Common myeloid progenitor, CD34-positive (primary cell): ENCODE results near the gene FBXW5.

Experiments
- CTCF ChIA-PET: fragments of 350-600 bp; sonication (Branson Sonifier 250); formaldehyde crosslinking; loops from one replicate; lab custom pipeline; 2021; ENCODE audit warnings: antibody characterized with exemption; lab: Charles Lee
- POLR2A ChIA-PET: fragments of 350-600 bp; sonication (Branson Sonifier 250); formaldehyde crosslinking; loops from one replicate; lab custom pipeline; 2021; ENCODE audit warnings: antibody characterized with exemption; lab: Charles Lee
- DNase-seq, 3 donors: peaks; one replicate each; pipeline versions ENCODE4 v3.0.0 to v3.0.0-alpha.2; 2013
- H3K27ac ChIP-seq, 2 experiments: 1 replicate in 1 of 2; 2 replicates in 1 of 2; pipeline ENCODE4 v1.7.0; 2013; ENCODE audit warnings: inconsistent platforms in 2 of 2, low read length in 2 of 2, mild to moderate bottlenecking in 2 of 2, low read depth in 1 of 2, moderate library complexity in 1 of 2; ENCODE audit not compliant: severe bottlenecking in 2 of 2, insufficient read depth in 1 of 2, poor library complexity in 1 of 2
- H3K27me3 ChIP-seq, 5 experiments: replicated peaks in 2 of 5; 1 replicate in 3 of 5; 2 replicates in 2 of 5; pipeline versions ENCODE4 v1.6.1 to v1.7.0; 2013; ENCODE audit warnings: low read length in 4 of 5, mild to moderate bottlenecking in 2 of 5, moderate library complexity in 2 of 5, inconsistent platforms in 1 of 5; ENCODE audit not compliant: insufficient read depth in 5 of 5, control insufficient read depth in 4 of 5
- H3K36me3 ChIP-seq, 4 experiments: 1 replicate in 2 of 4; 2 replicates in 2 of 4; pipeline versions ENCODE4 v1.6.1 to v1.7.0; 2013; ENCODE audit warnings: low read length in 3 of 4, control low read depth in 1 of 4, mild to moderate bottlenecking in 1 of 4; ENCODE audit not compliant: control insufficient read depth in 4 of 4, insufficient read depth in 4 of 4
- H3K4me1 ChIP-seq, 4 experiments: 1 replicate in 3 of 4; 2 replicates in 1 of 4; pipeline versions ENCODE4 v1.6.1 to v1.7.1; 2013; ENCODE audit warnings: low read length in 3 of 4, mild to moderate bottlenecking in 3 of 4, control low read depth in 1 of 4, inconsistent platforms in 1 of 4, moderate library complexity in 1 of 4; ENCODE audit not compliant: control insufficient read depth in 4 of 4, insufficient read depth in 4 of 4; ENCODE audit errors: control extremely low read depth in 1 of 4
- H3K4me3 ChIP-seq, 7 experiments: 1 replicate in 4 of 7; 2 replicates in 3 of 7; pipeline versions ENCODE4 v1.5.1 to v1.7.0; 2013; ENCODE audit warnings: mild to moderate bottlenecking in 7 of 7, low read length in 6 of 7, moderate library complexity in 6 of 7, inconsistent platforms in 2 of 7, low read depth in 2 of 7, control low read depth in 1 of 7; ENCODE audit not compliant: insufficient read depth in 4 of 7, control insufficient read depth in 1 of 7; ENCODE audit errors: extremely low read depth in 1 of 7
- H3K9me3 ChIP-seq, 5 experiments: 1 replicate in 4 of 5; 2 replicates in 1 of 5; pipeline versions ENCODE4 v1.6.1 to v1.7.1; 2013; ENCODE audit warnings: low read length in 4 of 5, mild to moderate bottlenecking in 2 of 5, inconsistent platforms in 1 of 5, low read depth in 1 of 5, moderate library complexity in 1 of 5; ENCODE audit not compliant: control insufficient read depth in 4 of 5, insufficient read depth in 2 of 5; ENCODE audit errors: control extremely low read depth in 1 of 5
- WGBS: methylation state at CpG from one replicate; pipeline ENCODE4 v1.1.5; 2013; ENCODE audit not compliant: insufficient coverage; 5-methylcytosine and 5-hydroxymethylcytosine counted together

The FBXW5 gene

DNA sequence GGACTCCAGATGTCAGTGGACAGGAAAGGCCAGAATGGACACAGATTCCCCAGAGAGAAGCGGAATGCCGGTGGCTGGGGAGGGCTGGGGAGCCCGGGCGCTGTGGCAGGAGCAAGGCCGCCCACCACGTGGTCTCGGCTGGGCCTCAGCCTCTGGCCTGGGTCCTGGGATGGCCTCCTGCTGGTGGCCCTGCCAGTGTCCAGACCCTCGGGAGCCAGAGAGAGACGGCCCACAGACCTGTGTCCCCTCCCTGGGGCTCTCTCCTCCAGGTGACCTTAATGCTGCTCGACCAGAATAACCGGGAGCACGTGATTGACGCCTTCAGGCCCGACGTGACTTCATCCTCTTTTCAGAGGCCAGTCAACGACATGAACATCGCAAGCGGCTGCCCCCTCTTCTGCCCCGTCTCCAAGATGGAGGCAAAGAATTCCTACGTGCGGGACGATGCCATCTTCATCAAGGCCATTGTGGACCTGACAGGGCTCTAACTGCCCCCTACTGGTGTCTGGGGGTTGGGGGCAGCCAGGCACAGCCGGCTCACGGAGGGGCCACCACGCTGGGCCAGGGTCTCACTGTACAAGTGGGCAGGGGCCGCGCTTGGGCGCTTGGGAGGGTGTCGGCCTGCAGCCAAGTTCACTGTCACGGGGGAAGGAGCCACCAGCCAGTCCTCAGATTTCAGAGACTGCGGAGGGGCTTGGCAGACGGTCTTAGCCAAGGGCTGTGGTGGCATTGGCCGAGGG is 19.0 kb downstream of the FBXW5 start:
- POLR2A ChIA-PET, result no interaction called here
- no peaks in the 10 kb centered on the region for H3K4me1 ChIP-seq
- no peaks in the 10 kb centered on the region for H3K27me3 ChIP-seq
- H3K27ac ChIP-seq, result no peak overlapping the region
- no peak overlapping the region for H3K4me3 ChIP-seq
- H3K36me3 ChIP-seq, result peaks cover 9 to 69% (median 47%) of the 10 kb centered on the region in 4 experiments
- 95% methylated on average over 33 of the region's 33 CpGs for WGBS
- CTCF ChIA-PET, result interaction anchor here (1.5 kb wide), 1 partner anchor 27 kb away, joined by 3 read pairs; no protein-coding TSS in a partner anchor
- H3K9me3 ChIP-seq, result no peaks in the 10 kb centered on the region
- no peak for DNase-seq

DNA sequence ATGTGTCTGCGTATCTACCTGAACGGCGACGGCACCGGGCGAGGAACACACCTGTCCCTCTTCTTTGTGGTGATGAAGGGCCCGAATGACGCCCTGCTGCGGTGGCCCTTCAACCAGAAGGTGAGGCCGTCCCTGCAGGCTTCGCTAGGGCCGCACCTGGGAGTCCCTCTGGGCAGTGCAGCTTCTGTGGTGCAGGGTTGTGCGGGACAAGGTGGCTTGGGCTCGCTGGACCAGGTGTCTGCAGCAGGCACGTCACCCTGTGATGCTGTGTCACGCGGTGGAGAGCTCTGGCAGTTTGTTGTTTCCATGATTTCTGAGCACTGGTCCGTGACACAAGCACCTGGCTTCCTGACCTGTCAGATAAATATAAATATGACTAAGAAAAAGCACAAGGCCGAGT is 20.7 kb downstream of the FBXW5 start:
- Histone ChIP-seq H3K4me3 (no peak overlapping the region), H3K27me3 (no peaks in the 10 kb centered on the region), H3K4me1 (no peaks in the 10 kb centered on the region), H3K9me3 (no peaks in the 10 kb centered on the region), H3K36me3 (peaks cover 9 to 78% (median 54%) of the 10 kb centered on the region in 4 experiments), H3K27ac (no peak overlapping the region)
- no peak for DNase-seq
- 96% methylated on average over 16 of the region's 19 CpGs for WGBS
- ChIA-PET CTCF (interaction anchor here (1.6 kb wide), 1 partner anchor 14 kb away, joined by 5 read pairs; no protein-coding TSS in a partner anchor), POLR2A (no interaction called here)

DNA sequence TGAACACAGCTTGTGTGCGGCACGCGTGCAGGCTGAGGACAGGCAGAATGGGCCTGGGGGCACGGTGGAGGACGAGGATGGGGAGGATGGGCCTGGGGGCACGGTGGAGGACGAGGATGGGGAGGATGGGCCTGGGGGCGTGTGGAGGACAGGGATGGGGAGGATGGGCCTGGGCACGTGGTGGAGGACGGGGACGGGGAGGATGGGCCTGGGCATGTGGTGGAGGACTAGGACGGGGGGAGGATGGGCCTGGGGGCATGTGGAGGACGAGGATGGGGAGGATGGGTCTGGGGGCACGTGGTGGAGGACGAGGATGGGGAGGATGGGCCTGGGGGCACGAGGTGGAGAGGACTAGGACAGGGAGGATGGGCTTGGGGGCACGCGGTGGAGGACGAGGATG is 22.0 kb downstream of the FBXW5 start:
- Histone ChIP-seq H3K27me3 (no peaks in the 10 kb centered on the region), H3K4me1 (no peaks in the 10 kb centered on the region), H3K4me3 (no peak overlapping the region), H3K36me3 (peaks cover 7 to 74% (median 49%) of the 10 kb centered on the region in 4 experiments), H3K27ac (no peak overlapping the region), H3K9me3 (no peaks in the 10 kb centered on the region)
- no peak for DNase-seq
- CTCF ChIA-PET, result no interaction called here
- WGBS, result 98% methylated on average over 11 of the region's 19 CpGs
- POLR2A ChIA-PET, result no interaction called here

DNA sequence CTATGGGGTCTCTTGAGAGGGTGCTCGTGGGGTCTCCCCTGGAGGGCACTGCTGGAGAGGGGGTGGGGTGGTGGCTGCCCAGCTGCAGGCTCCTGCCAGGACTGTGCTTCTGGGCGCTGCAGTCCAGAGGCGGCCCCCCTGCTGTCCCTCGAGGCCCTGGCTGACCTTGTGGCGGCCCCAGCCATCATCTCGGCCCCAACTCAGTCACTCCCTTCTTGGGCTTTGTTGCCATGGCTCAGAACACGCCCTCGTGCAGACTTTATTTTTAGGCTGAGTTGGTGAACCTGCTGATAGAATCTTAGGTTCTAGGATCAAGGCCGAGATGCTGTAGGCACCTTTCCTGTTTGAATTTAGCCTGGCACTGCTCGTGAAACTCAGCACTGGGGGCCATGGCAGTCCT is 22.8 kb downstream of the FBXW5 start:
- CTCF ChIA-PET, result no interaction called here
- Histone ChIP-seq H3K36me3 (peaks cover 8 to 74% (median 49%) of the 10 kb centered on the region in 4 experiments), H3K9me3 (no peaks in the 10 kb centered on the region), H3K4me1 (no peaks in the 10 kb centered on the region), H3K27ac (no peak overlapping the region), H3K4me3 (no peak overlapping the region), H3K27me3 (no peaks in the 10 kb centered on the region)
- DNase-seq, result no peak
- WGBS, result 94% methylated on average over 9 of the region's 10 CpGs
- POLR2A ChIA-PET, result no interaction called here

DNA sequence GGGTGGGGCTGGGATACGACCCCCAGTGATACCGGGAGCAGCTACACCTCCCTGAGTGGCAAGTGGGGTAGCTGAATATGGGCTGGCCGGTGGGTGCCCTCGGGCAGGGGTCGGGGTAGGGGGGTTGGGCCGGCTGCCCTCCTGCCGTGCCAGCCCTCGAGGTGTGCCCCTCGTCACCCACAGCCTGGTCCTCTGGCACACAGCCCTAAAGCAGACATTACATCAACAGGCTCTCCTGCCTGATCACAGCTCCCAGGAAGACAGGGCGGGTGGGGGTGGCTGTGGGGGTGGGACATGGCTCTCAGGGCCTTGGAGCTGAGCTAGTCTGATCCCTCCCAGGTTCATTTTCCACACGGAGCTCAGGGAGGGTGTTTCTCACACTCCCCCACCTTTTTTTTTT is 23.2 kb downstream of the FBXW5 start:
- no peaks in the 10 kb centered on the region for H3K4me1 ChIP-seq
- 89% methylated on average over 3 of the region's 11 CpGs for WGBS
- POLR2A ChIA-PET, result interaction anchor here (0.6 kb wide), 1 partner anchor 17 kb away, joined by 3 read pairs; no protein-coding TSS in a partner anchor
- no peak for DNase-seq
- no peaks in the 10 kb centered on the region for H3K27me3 ChIP-seq
- H3K36me3 ChIP-seq, result peaks cover 12 to 74% (median 51%) of the 10 kb centered on the region in 4 experiments
- no peak overlapping the region for H3K4me3 ChIP-seq
- no peak overlapping the region for H3K27ac ChIP-seq
- CTCF ChIA-PET, result no interaction called here
- no peaks in the 10 kb centered on the region for H3K9me3 ChIP-seq

DNA sequence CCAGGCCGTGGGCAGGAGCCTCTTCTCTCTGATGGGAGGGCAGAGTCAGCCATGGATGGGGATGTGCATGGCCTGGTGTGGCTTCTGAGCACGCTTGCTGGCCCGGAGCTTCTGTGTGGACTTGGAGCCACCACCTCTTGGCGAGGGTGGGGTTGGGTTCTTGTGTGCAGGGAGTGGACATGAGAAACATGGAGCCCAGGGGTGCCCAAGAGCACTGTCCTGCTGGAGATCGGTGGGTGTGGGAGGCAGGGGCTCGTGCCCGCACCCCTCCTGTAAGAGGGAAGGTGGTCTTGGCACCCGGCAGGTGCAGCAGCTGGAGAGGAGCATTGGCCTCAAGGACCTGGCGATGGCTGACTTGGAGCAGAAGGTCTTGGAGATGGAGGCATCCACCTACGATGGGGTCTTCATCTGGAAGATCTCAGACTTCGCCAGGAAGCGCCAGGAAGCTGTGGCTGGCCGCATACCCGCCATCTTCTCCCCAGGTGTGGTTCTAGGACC is 23.8 kb downstream of the FBXW5 start:
- WGBS, result 99% methylated on average over 14 of the region's 14 CpGs
- no peaks in the 10 kb centered on the region for H3K4me1 ChIP-seq
- ChIA-PET POLR2A (interaction anchor here (0.6 kb wide), 1 partner anchor 17 kb away, joined by 3 read pairs; no protein-coding TSS in a partner anchor), CTCF (no interaction called here)
- H3K36me3 ChIP-seq, result peaks cover 17 to 74% (median 54%) of the 10 kb centered on the region in 4 experiments
- no peaks in the 10 kb centered on the region for H3K27me3 ChIP-seq
- H3K27ac ChIP-seq, result no peak overlapping the region
- H3K4me3 ChIP-seq, result no peak overlapping the region
- H3K9me3 ChIP-seq, result no peaks in the 10 kb centered on the region
- DNase-seq, result no peak

DNA sequence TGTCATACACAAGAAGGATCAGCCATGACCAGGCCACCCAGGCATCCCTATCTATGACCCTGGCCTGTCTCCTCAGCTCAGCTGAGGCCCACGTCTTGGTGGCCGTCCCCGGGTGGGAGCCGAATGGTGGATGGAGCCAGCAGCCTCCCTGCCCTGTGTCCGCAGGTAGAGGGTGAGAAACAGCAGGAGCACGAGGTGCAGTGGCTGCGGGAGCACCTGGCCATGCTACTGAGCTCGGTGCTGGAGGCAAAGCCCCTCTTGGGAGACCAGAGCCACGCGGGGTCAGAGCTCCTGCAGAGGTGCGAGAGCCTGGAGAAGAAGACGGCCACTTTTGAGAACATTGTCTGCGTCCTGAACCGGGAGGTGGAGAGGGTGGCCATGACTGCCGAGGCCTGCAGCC is 24.5 kb downstream of the FBXW5 start:
- CTCF ChIA-PET, result no interaction called here

More for the DNA sequence above, 24.5 kb downstream of the FBXW5 start:
- DNase-seq, result no peak
- H3K9me3 ChIP-seq, result no peaks in the 10 kb centered on the region
- H3K27ac ChIP-seq, result no peak overlapping the region
- H3K4me3 ChIP-seq, result no peak overlapping the region
- no peaks in the 10 kb centered on the region for H3K4me1 ChIP-seq
- POLR2A ChIA-PET, result no interaction called here
- H3K27me3 ChIP-seq, result no peaks in the 10 kb centered on the region
- H3K36me3 ChIP-seq, result peaks cover 17 to 74% (median 56%) of the 10 kb centered on the region in 4 experiments
- WGBS, result 98% methylated on average over 14 of the region's 15 CpGs
